ENCODE data around the gene CX3CR1. TPM values are rescaled to one million over a fixed set of nuclear protein-coding genes. Genes with fewer than 3 reads are reported as not detected.

The CX3CR1 gene
- total and polyA plus RNA-seq, 9 of the 15 experiments (the other 6 are each of a cell fraction or from before 2014, with no cell fraction given) = 0.03 to 0.21 TPM; not detected in 7

DNA sequence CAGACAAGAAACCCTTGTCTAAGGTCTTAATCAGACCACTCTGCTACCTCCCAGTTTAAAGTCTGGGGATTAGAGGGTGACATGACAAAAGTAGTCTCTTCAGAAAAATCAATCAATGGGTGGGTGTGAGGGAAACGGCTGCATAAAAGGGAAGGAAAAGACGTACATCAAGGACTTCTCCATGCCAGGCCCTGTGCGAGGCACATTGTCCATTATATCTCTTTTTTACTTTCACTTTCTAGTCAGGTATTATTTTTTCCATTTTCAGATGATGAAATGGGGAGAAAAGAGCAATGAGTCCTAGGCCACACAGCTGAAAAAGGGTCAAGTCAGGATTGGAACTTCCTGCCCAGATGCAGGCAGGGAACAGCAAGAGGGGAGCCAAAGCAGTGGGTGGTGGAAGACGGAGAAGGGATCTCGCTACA, 4.6 kb upstream of the CX3CR1 start (continued):
- TF ChIP-seq TEAD4 (IDR thresholded peaks at IDR 0.05; ENCODE audit: low read length) (no peak), TEAD4 (CRISPR knock-in tag; IDR thresholded peaks at IDR 0.05; ENCODE audit: borderline replicate concordance) (no peak), ZBTB8A (IDR thresholded peaks at IDR 0.05; ENCODE audit: partially characterized antibody) (no peak), CREB1 (IDR thresholded peaks at IDR 0.05) (no peak), CREB1 (CRISPR knock-in tag; IDR thresholded peaks at IDR 0.05) (no peak), SIRT6 (IDR thresholded peaks at IDR 0.05; ENCODE audit: low read depth, low read length) (no peak), KDM4B (IDR thresholded peaks at IDR 0.05; ENCODE audit: borderline replicate concordance in 2 of 2, low read depth in 1 of 2) (no peak), NFIC (IDR thresholded peaks at IDR 0.05) (no peak), ARID2 (IDR thresholded peaks at IDR 0.05) (no peak), ZNF696 (CRISPR knock-in tag; conservative IDR thresholded peaks at IDR 0.05) (no peak), FOXA3 (CRISPR knock-in tag; conservative IDR thresholded peaks at IDR 0.05 in 1 of 2, IDR thresholded peaks at IDR 0.05 in 1 of 2) (no peak), CEBPG (CRISPR knock-in tag; IDR thresholded peaks at IDR 0.05) (peak; percentile 87), CEBPG (tag; conservative IDR thresholded peaks at IDR 0.05 in 1 of 2, IDR thresholded peaks at IDR 0.05 in 1 of 2) (peak; percentile 62 to 94), TAF9B (IDR thresholded peaks at IDR 0.05; ENCODE audit: partially characterized antibody) (no peak), ZNF263 (CRISPR knock-in tag; IDR thresholded peaks at IDR 0.05; ENCODE audit: borderline replicate concordance) (no peak), NR2F6 (CRISPR knock-in tag; IDR thresholded peaks at IDR 0.05) (no peak), SREBF2 (CRISPR knock-in tag; IDR thresholded peaks at IDR 0.05) (no peak), PRPF4 (IDR thresholded peaks at IDR 0.05; ENCODE audit: insufficient read depth, low read depth, low read length, poor library complexity, severe bottlenecking) (no peak), SAFB2 (IDR thresholded peaks at IDR 0.05; ENCODE audit: borderline replicate concordance, low read depth, low read length, severe bottlenecking) (no peak), OTX1 (CRISPR knock-in tag; IDR thresholded peaks at IDR 0.05) (no peak)
- TF ChIP-seq, protein P1, sequence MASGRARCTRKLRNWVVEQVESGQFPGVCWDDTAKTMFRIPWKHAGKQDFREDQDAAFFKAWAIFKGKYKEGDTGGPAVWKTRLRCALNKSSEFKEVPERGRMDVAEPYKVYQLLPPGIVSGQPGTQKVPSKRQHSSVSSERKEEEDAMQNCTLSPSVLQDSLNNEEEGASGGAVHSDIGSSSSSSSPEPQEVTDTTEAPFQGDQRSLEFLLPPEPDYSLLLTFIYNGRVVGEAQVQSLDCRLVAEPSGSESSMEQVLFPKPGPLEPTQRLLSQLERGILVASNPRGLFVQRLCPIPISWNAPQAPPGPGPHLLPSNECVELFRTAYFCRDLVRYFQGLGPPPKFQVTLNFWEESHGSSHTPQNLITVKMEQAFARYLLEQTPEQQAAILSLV (tag; IDR thresholded peaks at IDR 0.05) = peak; percentile 40
- TF ChIP-seq, protein P2, sequence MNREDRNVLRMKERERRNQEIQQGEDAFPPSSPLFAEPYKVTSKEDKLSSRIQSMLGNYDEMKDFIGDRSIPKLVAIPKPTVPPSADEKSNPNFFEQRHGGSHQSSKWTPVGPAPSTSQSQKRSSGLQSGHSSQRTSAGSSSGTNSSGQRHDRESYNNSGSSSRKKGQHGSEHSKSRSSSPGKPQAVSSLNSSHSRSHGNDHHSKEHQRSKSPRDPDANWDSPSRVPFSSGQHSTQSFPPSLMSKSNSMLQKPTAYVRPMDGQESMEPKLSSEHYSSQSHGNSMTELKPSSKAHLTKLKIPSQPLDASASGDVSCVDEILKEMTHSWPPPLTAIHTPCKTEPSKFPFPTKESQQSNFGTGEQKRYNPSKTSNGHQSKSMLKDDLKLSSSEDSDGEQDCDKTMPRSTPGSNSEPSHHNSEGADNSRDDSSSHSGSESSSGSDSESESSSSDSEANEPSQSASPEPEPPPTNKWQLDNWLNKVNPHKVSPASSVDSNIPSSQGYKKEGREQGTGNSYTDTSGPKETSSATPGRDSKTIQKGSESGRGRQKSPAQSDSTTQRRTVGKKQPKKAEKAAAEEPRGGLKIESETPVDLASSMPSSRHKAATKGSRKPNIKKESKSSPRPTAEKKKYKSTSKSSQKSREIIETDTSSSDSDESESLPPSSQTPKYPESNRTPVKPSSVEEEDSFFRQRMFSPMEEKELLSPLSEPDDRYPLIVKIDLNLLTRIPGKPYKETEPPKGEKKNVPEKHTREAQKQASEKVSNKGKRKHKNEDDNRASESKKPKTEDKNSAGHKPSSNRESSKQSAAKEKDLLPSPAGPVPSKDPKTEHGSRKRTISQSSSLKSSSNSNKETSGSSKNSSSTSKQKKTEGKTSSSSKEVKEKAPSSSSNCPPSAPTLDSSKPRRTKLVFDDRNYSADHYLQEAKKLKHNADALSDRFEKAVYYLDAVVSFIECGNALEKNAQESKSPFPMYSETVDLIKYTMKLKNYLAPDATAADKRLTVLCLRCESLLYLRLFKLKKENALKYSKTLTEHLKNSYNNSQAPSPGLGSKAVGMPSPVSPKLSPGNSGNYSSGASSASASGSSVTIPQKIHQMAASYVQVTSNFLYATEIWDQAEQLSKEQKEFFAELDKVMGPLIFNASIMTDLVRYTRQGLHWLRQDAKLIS (CRISPR knock-in tag; IDR thresholded peaks at IDR 0.05) = no peak
- TF ChIP-seq, protein P3, sequence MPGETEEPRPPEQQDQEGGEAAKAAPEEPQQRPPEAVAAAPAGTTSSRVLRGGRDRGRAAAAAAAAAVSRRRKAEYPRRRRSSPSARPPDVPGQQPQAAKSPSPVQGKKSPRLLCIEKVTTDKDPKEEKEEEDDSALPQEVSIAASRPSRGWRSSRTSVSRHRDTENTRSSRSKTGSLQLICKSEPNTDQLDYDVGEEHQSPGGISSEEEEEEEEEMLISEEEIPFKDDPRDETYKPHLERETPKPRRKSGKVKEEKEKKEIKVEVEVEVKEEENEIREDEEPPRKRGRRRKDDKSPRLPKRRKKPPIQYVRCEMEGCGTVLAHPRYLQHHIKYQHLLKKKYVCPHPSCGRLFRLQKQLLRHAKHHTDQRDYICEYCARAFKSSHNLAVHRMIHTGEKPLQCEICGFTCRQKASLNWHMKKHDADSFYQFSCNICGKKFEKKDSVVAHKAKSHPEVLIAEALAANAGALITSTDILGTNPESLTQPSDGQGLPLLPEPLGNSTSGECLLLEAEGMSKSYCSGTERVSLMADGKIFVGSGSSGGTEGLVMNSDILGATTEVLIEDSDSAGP (CRISPR knock-in tag; IDR thresholded peaks at IDR 0.05) = no peak
